IMR-90 (cell line): ENCODE data around the gene ASXL2. TPM values are rescaled to one million over a fixed set of nuclear protein-coding genes. Genes with fewer than 3 reads are reported as not detected.

Experiments used
- ATAC-seq: fragments of 200-7000 bp; cut with Tn5 transposase; 2 replicates; pipeline ENCODE4 v1.9.1; 2020; ENCODE audit warnings: low read depth, mild to moderate bottlenecking, moderate library complexity
- BruUV-seq: library from RNA; stranded (reverse); fragments of 400-500 nt; replicated peaks from 2 replicates; lab custom pipeline; 2021; lab: Mats Ljungman, UMichigan
- CTCF ChIA-PET: fragments of 300-600 bp; formaldehyde crosslinking; extraction: SDS; loops from one replicate; lab custom pipeline; 2021; ENCODE audit warnings: antibody characterized with exemption; lab: Yijun Ruan, JAX
- POLR2A ChIA-PET: fragments of 300-600 bp; sonication (Branson Sonifier 250); formaldehyde crosslinking; loops from one replicate; lab custom pipeline; 2022; ENCODE audit warnings: antibody characterized with exemption; ENCODE audit not compliant: unreplicated experiment; lab: Charles Lee
- DNase-seq: peaks from one replicate; pipeline ENCODE4 v3.0.0; 2013
- H2AFZ ChIP-seq: replicated peaks from 2 replicates; pipeline ENCODE3; 2013; ENCODE audit warnings: low read length, mild to moderate bottlenecking; ENCODE audit not compliant: poor library complexity
- H2AK5ac ChIP-seq: 2 replicates; pipeline ENCODE4 v1.6.1; 2013; ENCODE audit warnings: low read depth, low read length, inconsistent platforms
- H2AK9ac ChIP-seq: replicated peaks from 2 replicates; pipeline ENCODE3; 2013; ENCODE audit warnings: mild to moderate bottlenecking, low read depth, low read length, moderate library complexity; ENCODE audit not compliant: poor library complexity
- H2BK120ac ChIP-seq: 2 replicates; pipeline ENCODE4 v1.6.1; 2013; ENCODE audit warnings: low read depth, low read length, inconsistent platforms
- H2BK15ac ChIP-seq: 3 replicates; pipeline ENCODE4 v1.6.1; 2013; ENCODE audit warnings: low read depth, low read length, inconsistent platforms
- H2BK20ac ChIP-seq: 2 replicates; pipeline ENCODE4 v1.6.1; 2013; ENCODE audit warnings: low read depth, mild to moderate bottlenecking, inconsistent platforms, low read length, moderate library complexity
- H2BK5ac ChIP-seq: 2 replicates; pipeline ENCODE4 v1.6.1; 2013; ENCODE audit warnings: mild to moderate bottlenecking, low read depth, low read length, inconsistent platforms; ENCODE audit not compliant: poor library complexity, severe bottlenecking
- H3K14ac ChIP-seq: replicated peaks from 2 replicates; pipeline ENCODE4 v1.6.1; 2013; ENCODE audit warnings: low read depth, low read length, inconsistent platforms
- H3K18ac ChIP-seq: 2 replicates; pipeline ENCODE4 v1.6.1; 2013; ENCODE audit warnings: low read depth, low read length, control low read depth
- H3K23ac ChIP-seq: 2 replicates; pipeline ENCODE4 v1.6.1; 2013; ENCODE audit warnings: low read depth, low read length, inconsistent platforms
- H3K27ac ChIP-seq: 2 replicates; pipeline ENCODE4 v1.5.1; 2013; ENCODE audit warnings: mild to moderate bottlenecking, control low read depth, low read length; ENCODE audit not compliant: insufficient read depth
- H3K27me3 ChIP-seq: 2 replicates; pipeline ENCODE4 v1.6.1; 2013; ENCODE audit warnings: low read length; ENCODE audit not compliant: control insufficient read depth, insufficient read depth
- H3K36me3 ChIP-seq: 2 replicates; pipeline ENCODE4 v1.6.1; 2013; ENCODE audit warnings: low read length, mixed read lengths; ENCODE audit not compliant: control insufficient read depth, insufficient read depth
- H3K4ac ChIP-seq: 2 replicates; pipeline ENCODE4 v1.6.1; 2013; ENCODE audit warnings: low read depth, low read length, inconsistent platforms
- H3K4me1 ChIP-seq: 2 replicates; pipeline ENCODE4 v1.6.1; 2013; ENCODE audit warnings: low read length, mixed read lengths; ENCODE audit not compliant: control insufficient read depth, insufficient read depth
- H3K4me2 ChIP-seq: 2 replicates; pipeline ENCODE4 v1.6.1; 2013; ENCODE audit warnings: low read depth, mild to moderate bottlenecking, control low read depth, low read length, moderate library complexity
- H3K4me3 ChIP-seq: 2 replicates; pipeline ENCODE4 v1.5.1; 2013; ENCODE audit warnings: low read depth, mild to moderate bottlenecking, control low read depth, low read length, moderate library complexity; ENCODE audit not compliant: insufficient read depth
- H3K56ac ChIP-seq: 2 replicates; pipeline ENCODE4 v1.6.1; 2013; ENCODE audit warnings: low read length, inconsistent platforms; ENCODE audit not compliant: insufficient read depth; ENCODE audit errors: extremely low read depth
- H3K79me1 ChIP-seq, 2 experiments: 2 replicates each; pipeline ENCODE4 v1.6.1; 2013; ENCODE audit warnings: low read length in 2 of 2, inconsistent platforms in 1 of 2, low read depth in 1 of 2
- H3K9ac ChIP-seq: 2 replicates; pipeline ENCODE4 v1.6.1; 2013; ENCODE audit warnings: low read depth, low read length, control low read depth
- H3K9me1 ChIP-seq: 2 replicates; pipeline ENCODE4 v1.6.1; 2013; ENCODE audit warnings: low read length, inconsistent platforms; ENCODE audit not compliant: insufficient read depth
- H3K9me3 ChIP-seq: 2 replicates; pipeline ENCODE4 v1.6.1; 2013; ENCODE audit warnings: low read length; ENCODE audit not compliant: control insufficient read depth, insufficient read depth
- H4K20me1 ChIP-seq: 2 replicates; pipeline ENCODE4 v1.6.1; 2013; ENCODE audit warnings: low read length, inconsistent platforms; ENCODE audit not compliant: insufficient read depth
- H4K5ac ChIP-seq: 2 replicates; pipeline ENCODE4 v1.6.1; 2013; ENCODE audit warnings: mild to moderate bottlenecking, low read depth, low read length, control low read depth
- H4K8ac ChIP-seq, 2 experiments: 2 replicates each; pipeline ENCODE4 v1.6.1; 2013; ENCODE audit warnings: low read depth in 2 of 2, low read length in 2 of 2, control low read depth in 1 of 2, inconsistent platforms in 1 of 2
- H4K91ac ChIP-seq: 2 replicates; pipeline ENCODE4 v1.6.1; 2013; ENCODE audit warnings: low read depth, low read length, inconsistent platforms; ENCODE audit not compliant: insufficient read depth
- FOS ChIP-seq: fragments of 150-350 bp; IDR thresholded peaks from 2 replicates; pipeline ENCODE4 v1.6.1; 2016; ENCODE audit warnings: low read depth, low read length
- dilution Hi-C: fragments of 300-500 bp; cut with HindIII; formaldehyde crosslinking; loops from one replicate; pipeline ENCODE4 v1.14.3; 2018; ENCODE audit warnings: low sequenced_read_pairs; ENCODE audit not compliant: unreplicated experiment
- in situ Hi-C: fragments of 300-500 bp; cut with MboI; formaldehyde crosslinking; loops from 3 replicates; pipeline ENCODE4 v1.14.3; 2019; ENCODE audit warnings: low sequenced_read_pairs, inconsistent platforms, mixed read lengths
- intact Hi-C: fragments of 100-400 bp; cut with micrococcal nuclease; formaldehyde crosslinking; loops from 2 replicates; pipeline ENCODE4 v1.10.0; 2022
- polyA plus RNA-seq, 3 experiments: library from polyadenylated mRNA; depleted of rRNA; stranded (reverse); fragments of >200 nt; gene quantifications; 2 replicates each; pipeline ENCODE4 v1.2.3, GENCODE V29; 2012; ENCODE audit warnings: low replicate concordance in 1 of 3
- total RNA-seq: library from RNA; depleted of rRNA; stranded (reverse); fragments of >200 nt; gene quantifications from 2 replicates; pipeline ENCODE4 v1.2.3, GENCODE V29; 2012
- TF ChIP-seq, protein P1 (sequence below): fragments of 150-350 bp; IDR thresholded peaks from 2 replicates; pipeline ENCODE4 v1.6.1; 2017; ENCODE audit warnings: mild to moderate bottlenecking, antibody characterized with exemption, low read length, low read depth

Gene ASXL2
- total and polyA plus RNA-seq, 2 of the 4 experiments (the other 2 are of a cell fraction), result 5.3 to 8.1 TPM

DNA sequence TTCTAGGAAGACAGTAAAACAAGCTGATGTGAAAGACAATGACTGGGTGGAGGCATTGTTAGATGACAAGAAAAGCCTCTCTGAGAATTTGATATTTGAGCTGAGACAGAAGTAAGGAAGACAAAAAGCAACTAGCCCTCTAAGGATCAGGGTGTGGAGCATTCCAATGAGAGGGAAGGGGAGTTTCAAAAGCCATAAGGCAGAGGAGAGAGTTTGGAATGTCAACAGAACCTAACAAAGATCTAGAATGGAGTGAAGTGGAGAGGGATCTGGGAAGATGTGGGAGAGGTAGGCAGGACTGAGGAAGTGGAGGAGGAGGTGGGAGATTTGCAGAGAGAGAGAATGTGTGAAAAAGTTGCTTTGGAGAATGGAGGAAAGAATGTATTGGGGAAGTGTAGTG, 17.3 kb upstream of the ASXL2 start:
- BruUV-seq, result no TSS peak
- no peak for DNase-seq
- no peak overlapping the region for H3K9ac ChIP-seq
- ChIA-PET CTCF (interaction anchor here (1.0 kb wide), 1 partner anchor 9 kb away, joined by 3 read pairs; no protein-coding TSS in a partner anchor), POLR2A (interaction anchor here (1.0 kb wide), 1 partner anchor 17 kb away, joined by 3 read pairs; the partner anchor contains the start of gene ASXL2)
- H3K14ac ChIP-seq, result no peak overlapping the region
- dilution Hi-C loops, result no loop called here
- no peak overlapping the region for H2BK15ac ChIP-seq
- H3K79me1 ChIP-seq, result no peaks in the 10 kb centered on the region
- H4K91ac ChIP-seq, result no peak overlapping the region
- H3K18ac ChIP-seq, result no peak overlapping the region
- no peak overlapping the region for H3K23ac ChIP-seq
- no peak overlapping the region for H3K27ac ChIP-seq
- H3K4me2 ChIP-seq, result no peak overlapping the region
- H4K8ac ChIP-seq, result no peak overlapping the region
- peaks cover 3% of the 10 kb centered on the region for H3K27me3 ChIP-seq
- H3K56ac ChIP-seq, result no peak overlapping the region
- H3K4ac ChIP-seq, result no peak overlapping the region
- H2AFZ ChIP-seq, result no peak overlapping the region
- TF ChIP-seq, protein P1, sequence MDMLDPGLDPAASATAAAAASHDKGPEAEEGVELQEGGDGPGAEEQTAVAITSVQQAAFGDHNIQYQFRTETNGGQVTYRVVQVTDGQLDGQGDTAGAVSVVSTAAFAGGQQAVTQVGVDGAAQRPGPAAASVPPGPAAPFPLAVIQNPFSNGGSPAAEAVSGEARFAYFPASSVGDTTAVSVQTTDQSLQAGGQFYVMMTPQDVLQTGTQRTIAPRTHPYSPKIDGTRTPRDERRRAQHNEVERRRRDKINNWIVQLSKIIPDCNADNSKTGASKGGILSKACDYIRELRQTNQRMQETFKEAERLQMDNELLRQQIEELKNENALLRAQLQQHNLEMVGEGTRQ, result no peak
- no peak for TF ChIP-seq FOS
- no peaks in the 10 kb centered on the region for H3K36me3 ChIP-seq
- H2BK20ac ChIP-seq, result no peak overlapping the region
- H3K4me3 ChIP-seq, result no peak overlapping the region
- H2BK120ac ChIP-seq, result no peak overlapping the region
- H3K9me1 ChIP-seq, result peaks cover 4% of the 10 kb centered on the region; the same call in 1 of the 2 replicates
- H2AK5ac ChIP-seq, result no peak overlapping the region
- H2BK5ac ChIP-seq, result no peak overlapping the region
- peaks cover 3% of the 10 kb centered on the region; the same call in 1 of the 2 replicates for H3K4me1 ChIP-seq
- ATAC-seq, result no peak; the same call in 1 of the 2 replicates
- in situ Hi-C loops, result no loop called here
- H4K5ac ChIP-seq, result no peak overlapping the region
- H4K20me1 ChIP-seq, result no peaks in the 10 kb centered on the region
- H3K9me3 ChIP-seq, result no peaks in the 10 kb centered on the region
- intact Hi-C loops, result no loop called here
- H2AK9ac ChIP-seq, result no peak overlapping the region
